Transverse colon (tissue), 3 donors: ENCODE measurements around the gene ETS2.

Experiments
- CTCF ChIP-seq, 5 experiments: fragments of 200-600 bp in 3 of 5; fragments of 450-650 bp in 2 of 5; sonication (generic) in 3 of 5; IDR thresholded peaks; 1 replicate in 2 of 5; 2 replicates in 3 of 5; pipeline ENCODE4 v1.5.1; 2016 to 2017; ENCODE audit warnings: antibody characterized with exemption in 5 of 5, inconsistent platforms in 3 of 5, mild to moderate bottlenecking in 2 of 5, moderate library complexity in 1 of 5
- EP300 ChIP-seq: sonication (generic); formaldehyde crosslinking; IDR thresholded peaks from one replicate; pipeline ENCODE4 v1.6.1; 2017; ENCODE audit warnings: antibody characterized with exemption, low read depth

- TF ChIP-seq CTCF (IDR thresholded peaks at IDR 0.05) (no peak), EP300 (no peak)
These were observed 9.3 kb upstream of the ETS2 start for GRCh38 chr21:38796424-38796823.
